Measurements from ENCODE around the gene GABRB1. TPM values are rescaled to one million over a fixed set of nuclear protein-coding genes. Genes with fewer than 3 reads are reported as not detected.
A peak's percentile ranks its signal among the peaks of the same experiment; 100 is the strongest.

GABRB1 gene
- total and polyA plus RNA-seq, 2 donors (not counting 1 experiment from before 2014, with no cell fraction given) = 0.05 to 0.17 TPM

DNA sequence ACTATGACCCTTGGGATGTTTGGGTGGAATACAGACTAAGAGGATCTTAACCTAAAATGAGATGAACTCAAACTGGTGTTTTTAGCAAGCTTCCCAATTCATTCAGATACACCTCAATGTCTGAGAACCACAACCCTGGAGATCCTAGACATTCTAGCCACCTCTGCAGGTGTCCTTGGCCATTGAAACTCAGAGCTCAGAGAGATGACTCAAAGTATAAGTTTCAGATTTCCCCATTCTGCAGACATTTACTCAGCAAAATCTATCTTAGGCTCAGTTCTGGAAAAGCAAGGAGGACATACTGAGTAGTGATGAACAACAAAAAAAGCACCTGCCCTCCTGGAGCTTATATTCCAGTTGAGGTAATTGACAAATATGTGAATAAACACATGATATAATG is 384.4 kb downstream of the GABRB1 start:
- no peak overlapping the region for H3K4me3 ChIP-seq (replicated peaks in 1 of 4; ENCODE audit: control extremely low read depth in 1 of 4, insufficient read depth in 1 of 4, low read depth in 3 of 4, low read length in 4 of 4)
- no peaks in the 10 kb centered on the region for H3K9me3 ChIP-seq (ENCODE audit: control insufficient read depth, insufficient read depth, low read depth, low read length)
- no peak for TF ChIP-seq CTCF (conservative IDR thresholded peaks at IDR 0.05 in 1 of 2, IDR thresholded peaks at IDR 0.05 in 1 of 2; ENCODE audit: low read depth in 1 of 2, low read length in 2 of 2)
- no peak for TF ChIP-seq EZH2 (IDR thresholded peaks at IDR 0.05; ENCODE audit: low read length, missing control alignments)
- H3K9ac ChIP-seq (ENCODE audit: insufficient read depth, low read length) = no peak overlapping the region
- no peaks in the 10 kb centered on the region for H3K27me3 ChIP-seq (ENCODE audit: control insufficient read depth, insufficient read depth, low read length)
- H3K36me3 ChIP-seq (ENCODE audit: control insufficient read depth, insufficient read depth, low read length) = no peaks in the 10 kb centered on the region
- no peaks in the 10 kb centered on the region for H3K4me1 ChIP-seq (ENCODE audit: control insufficient read depth, extremely low read depth, insufficient read depth, low read length)
- no peak overlapping the region for H3K4me2 ChIP-seq (ENCODE audit: extremely low read depth, insufficient read depth, low read length)
- no peaks in the 10 kb centered on the region for H3K79me2 ChIP-seq (ENCODE audit: control insufficient read depth, insufficient read depth, low read length)
- H3K27ac ChIP-seq (ENCODE audit: insufficient read depth, low read length) = no peak overlapping the region
- H4K20me1 ChIP-seq (ENCODE audit: control insufficient read depth, extremely low read depth, insufficient read depth, low read length) = no peaks in the 10 kb centered on the region
- no peak overlapping the region for H2AFZ ChIP-seq (ENCODE audit: low read length)
- no peak for DNase-seq (ENCODE audit: low read depth in 2 of 2)

DNA sequence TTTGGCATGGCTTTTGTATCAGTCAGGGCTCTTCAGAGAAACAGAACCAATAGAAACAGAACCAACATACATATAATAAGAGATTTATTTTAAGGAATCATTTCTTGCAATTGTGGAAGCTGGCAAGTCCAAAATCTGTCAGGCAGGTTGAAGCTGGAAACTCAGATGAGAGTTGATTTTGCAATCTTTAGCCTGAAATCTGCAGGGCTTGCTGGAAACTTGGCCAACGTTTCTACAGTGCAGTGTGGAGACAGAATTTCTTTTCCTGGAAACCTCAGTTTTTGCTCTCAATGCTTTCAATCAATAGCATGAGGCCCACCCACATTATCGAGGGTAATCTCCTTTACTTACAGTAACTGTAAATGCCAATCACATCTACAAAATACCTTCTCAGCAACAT is 386.8 kb downstream of the GABRB1 start:
- no peaks in the 10 kb centered on the region for H3K36me3 ChIP-seq (ENCODE audit: control insufficient read depth, insufficient read depth, low read length)
- no peak overlapping the region for H3K4me2 ChIP-seq (ENCODE audit: extremely low read depth, insufficient read depth, low read length)
- H3K9me3 ChIP-seq (ENCODE audit: control insufficient read depth, insufficient read depth, low read depth, low read length) = no peaks in the 10 kb centered on the region
- no peak overlapping the region for H3K27ac ChIP-seq (ENCODE audit: insufficient read depth, low read length)
- no peak overlapping the region for H2AFZ ChIP-seq (ENCODE audit: low read length)
- no peaks in the 10 kb centered on the region for H3K79me2 ChIP-seq (ENCODE audit: control insufficient read depth, insufficient read depth, low read length)
- H3K4me3 ChIP-seq (replicated peaks in 1 of 4; ENCODE audit: control extremely low read depth in 1 of 4, insufficient read depth in 1 of 4, low read depth in 3 of 4, low read length in 4 of 4) = no peak overlapping the region
- no peaks in the 10 kb centered on the region for H3K4me1 ChIP-seq (ENCODE audit: control insufficient read depth, extremely low read depth, insufficient read depth, low read length)
- TF ChIP-seq EZH2 (IDR thresholded peaks at IDR 0.05; ENCODE audit: low read length, missing control alignments) (no peak), CTCF (conservative IDR thresholded peaks at IDR 0.05 in 1 of 2, IDR thresholded peaks at IDR 0.05 in 1 of 2; ENCODE audit: low read depth in 1 of 2, low read length in 2 of 2) (no peak)
- no peaks in the 10 kb centered on the region for H4K20me1 ChIP-seq (ENCODE audit: control insufficient read depth, extremely low read depth, insufficient read depth, low read length)
- H3K9ac ChIP-seq (ENCODE audit: insufficient read depth, low read length) = no peak overlapping the region
- peak in 1 of 2 donors; percentile 1 for DNase-seq (ENCODE audit: low read depth in 2 of 2)
- no peaks in the 10 kb centered on the region for H3K27me3 ChIP-seq (ENCODE audit: control insufficient read depth, insufficient read depth, low read length)

GRCh38 chr4:47419296-47419695 is 387.9 kb downstream of the GABRB1 start:
- H3K4me2 ChIP-seq (ENCODE audit: extremely low read depth, insufficient read depth, low read length) = no peak overlapping the region
- H3K9ac ChIP-seq (ENCODE audit: insufficient read depth, low read length) = no peak overlapping the region

More at GRCh38 chr4:47419296-47419695, 387.9 kb downstream of the GABRB1 start:
- DNase-seq (ENCODE audit: low read depth in 2 of 2) = no peak
- no peak overlapping the region for H3K4me3 ChIP-seq (replicated peaks in 1 of 4; ENCODE audit: control extremely low read depth in 1 of 4, insufficient read depth in 1 of 4, low read depth in 3 of 4, low read length in 4 of 4)
- H3K27ac ChIP-seq (ENCODE audit: insufficient read depth, low read length) = no peak overlapping the region
- H3K9me3 ChIP-seq (ENCODE audit: control insufficient read depth, insufficient read depth, low read depth, low read length) = no peaks in the 10 kb centered on the region
- no peaks in the 10 kb centered on the region for H3K4me1 ChIP-seq (ENCODE audit: control insufficient read depth, extremely low read depth, insufficient read depth, low read length)
- no peak overlapping the region for H2AFZ ChIP-seq (ENCODE audit: low read length)
- no peaks in the 10 kb centered on the region for H4K20me1 ChIP-seq (ENCODE audit: control insufficient read depth, extremely low read depth, insufficient read depth, low read length)
- H3K36me3 ChIP-seq (ENCODE audit: control insufficient read depth, insufficient read depth, low read length) = no peaks in the 10 kb centered on the region
- no peaks in the 10 kb centered on the region for H3K79me2 ChIP-seq (ENCODE audit: control insufficient read depth, insufficient read depth, low read length)
- TF ChIP-seq CTCF (conservative IDR thresholded peaks at IDR 0.05 in 1 of 2, IDR thresholded peaks at IDR 0.05 in 1 of 2; ENCODE audit: low read depth in 1 of 2, low read length in 2 of 2) (no peak), EZH2 (IDR thresholded peaks at IDR 0.05; ENCODE audit: low read length, missing control alignments) (no peak)
- H3K27me3 ChIP-seq (ENCODE audit: control insufficient read depth, insufficient read depth, low read length) = no peaks in the 10 kb centered on the region

All from fibroblast of lung (primary cell).